HG03064 (cell line): ENCODE data around the gene TMEM30B.

Experiments
- ATAC-seq: cut with Tn5 transposase; IDR thresholded peaks from one replicate; pipeline ENCODE4 v1.9.1; 2021; ENCODE audit warnings: low read depth; ENCODE audit not compliant: unreplicated experiment

Gene TMEM30B

GRCh38 chr14:61269321-61270083, 11.6 kb downstream of the TMEM30B start:
- peak; percentile 93 for ATAC-seq

DNA sequence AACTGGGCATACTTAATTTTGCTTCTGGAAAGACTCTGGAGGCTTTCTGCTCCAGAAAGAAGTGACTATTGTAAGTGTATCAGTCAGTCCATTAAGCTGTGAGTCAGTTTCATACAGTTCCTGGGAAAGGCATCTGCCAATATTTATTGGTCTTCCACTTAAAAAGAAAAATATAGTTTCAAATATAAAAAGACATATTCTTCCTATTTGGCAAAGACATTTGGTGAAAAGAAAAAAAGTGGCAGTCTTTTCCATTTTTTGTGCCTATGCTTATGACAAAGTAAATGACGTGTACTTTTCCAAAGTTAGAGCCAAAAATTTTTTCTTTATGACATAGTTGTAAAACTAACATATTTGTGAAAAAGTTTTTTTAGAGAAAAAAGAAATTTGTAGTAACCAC, 12.3 kb downstream of the TMEM30B start:
- no peak for ATAC-seq

DNA sequence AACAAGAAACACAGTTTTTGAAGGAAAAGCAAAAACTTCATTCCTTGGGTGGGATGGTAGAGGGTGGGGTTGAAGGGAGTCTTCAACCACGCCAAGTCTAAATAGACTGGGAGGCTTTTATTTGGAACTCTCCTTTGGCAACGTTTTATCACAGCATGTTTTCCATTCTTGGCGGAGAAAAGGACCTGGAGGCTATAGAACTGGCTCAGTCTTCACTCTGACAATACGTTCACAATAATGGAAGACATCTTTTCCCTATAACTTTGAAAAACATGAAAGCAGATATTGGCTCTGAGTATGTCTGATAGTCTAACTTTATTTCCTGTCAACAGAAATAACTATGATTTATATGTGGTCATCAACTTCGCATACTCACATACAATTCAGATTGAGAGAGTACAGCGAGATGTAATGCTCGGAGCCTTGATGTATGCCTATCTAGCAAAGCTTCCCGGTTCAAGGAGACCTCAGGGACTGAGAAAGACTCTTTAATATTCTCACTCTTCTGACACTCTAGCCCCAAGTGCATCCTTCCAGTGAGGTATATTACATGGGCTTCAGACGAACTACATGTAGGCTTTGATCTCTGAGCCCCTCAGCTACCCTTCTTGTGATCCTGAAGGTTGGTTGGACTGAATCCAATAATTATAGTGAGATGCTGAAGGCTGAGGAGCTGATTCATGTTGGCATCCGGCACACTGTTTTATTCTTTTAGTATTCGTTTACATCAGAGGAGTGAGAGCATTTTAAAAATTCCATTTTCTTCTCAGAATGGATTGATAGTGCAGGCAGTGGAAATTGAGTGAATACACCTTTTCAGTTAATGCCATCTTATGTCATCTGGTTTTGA, 14.0 kb downstream of the TMEM30B start:
- no peak for ATAC-seq

GRCh38 chr14:61266436-61266835, 14.7 kb downstream of the TMEM30B start:
- ATAC-seq, result no peak

GRCh38 chr14:61264651-61265050, 16.5 kb downstream of the TMEM30B start:
- no peak for ATAC-seq

GRCh38 chr14:61264010-61264571, 17.0 kb downstream of the TMEM30B start:
- no peak for ATAC-seq

GRCh38 chr14:61262082-61262481, 19.1 kb downstream of the TMEM30B start:
- no peak for ATAC-seq

DNA sequence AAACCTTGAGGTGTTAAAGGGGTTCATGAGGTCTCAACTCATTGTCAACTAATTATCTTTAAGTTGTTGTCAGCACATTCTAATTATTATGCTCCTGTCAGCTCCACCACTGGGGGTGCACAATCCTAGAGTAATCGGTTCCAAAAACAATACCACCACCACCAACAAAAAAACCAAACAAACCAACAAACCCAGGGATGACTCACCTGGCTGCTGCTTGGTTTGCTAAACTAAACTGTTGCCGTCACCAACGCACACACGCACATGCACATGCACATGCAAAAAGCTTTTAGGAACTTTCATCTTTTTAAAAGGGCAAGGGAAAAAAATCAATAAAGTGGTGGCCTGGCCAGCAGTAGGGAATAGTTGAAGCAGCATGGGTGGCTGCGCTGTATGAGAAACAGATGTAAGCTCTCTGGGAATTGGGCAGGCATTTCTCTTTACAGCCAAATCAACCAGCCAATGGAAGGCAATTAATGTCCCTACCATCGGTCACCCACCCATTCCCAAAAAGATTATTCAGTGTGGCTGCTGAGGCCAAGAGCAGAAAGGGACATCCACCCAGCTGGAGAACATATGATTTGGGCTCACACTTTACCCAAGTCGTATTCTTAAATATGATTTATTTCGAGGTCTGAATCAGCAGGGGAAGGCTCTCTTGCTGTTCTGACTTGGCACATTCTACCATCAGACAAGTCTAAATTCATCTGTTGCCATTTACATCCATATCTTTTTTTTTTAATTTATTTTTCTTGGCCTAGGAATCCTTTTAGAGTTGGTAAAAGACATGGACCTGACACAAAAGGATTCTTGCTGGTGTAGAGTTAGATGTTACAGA, 20.0 kb downstream of the TMEM30B start:
- no peak for ATAC-seq

DNA sequence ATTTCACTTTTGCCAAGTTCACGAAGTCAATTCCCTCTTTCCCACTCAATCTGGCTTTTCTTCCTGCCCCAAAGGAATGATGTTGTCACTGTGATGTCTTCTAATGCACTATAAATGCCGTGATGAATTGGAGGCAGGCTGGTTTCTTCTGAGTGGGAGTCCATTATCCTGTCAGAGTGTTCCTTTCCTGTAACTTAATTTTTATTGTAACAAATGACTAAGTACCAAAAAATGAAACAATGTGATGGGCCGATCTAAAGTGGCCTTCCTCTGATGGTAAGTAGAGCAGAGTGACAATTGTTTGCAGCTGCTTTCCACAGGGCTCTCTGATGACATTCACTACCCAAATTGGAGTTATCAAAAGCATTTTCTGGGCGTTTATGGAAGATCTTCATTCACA, 22.2 kb downstream of the TMEM30B start:
- no peak for ATAC-seq

GRCh38 chr14:61257469-61258057, 23.6 kb downstream of the TMEM30B start:
- no peak for ATAC-seq

- no peak for ATAC-seq
Measured at GRCh38 chr14:61256826-61257468, 24.2 kb downstream of the TMEM30B start.

- no peak for ATAC-seq
Measured at GRCh38 chr14:61255968-61256367, 25.2 kb downstream of the TMEM30B start.

DNA sequence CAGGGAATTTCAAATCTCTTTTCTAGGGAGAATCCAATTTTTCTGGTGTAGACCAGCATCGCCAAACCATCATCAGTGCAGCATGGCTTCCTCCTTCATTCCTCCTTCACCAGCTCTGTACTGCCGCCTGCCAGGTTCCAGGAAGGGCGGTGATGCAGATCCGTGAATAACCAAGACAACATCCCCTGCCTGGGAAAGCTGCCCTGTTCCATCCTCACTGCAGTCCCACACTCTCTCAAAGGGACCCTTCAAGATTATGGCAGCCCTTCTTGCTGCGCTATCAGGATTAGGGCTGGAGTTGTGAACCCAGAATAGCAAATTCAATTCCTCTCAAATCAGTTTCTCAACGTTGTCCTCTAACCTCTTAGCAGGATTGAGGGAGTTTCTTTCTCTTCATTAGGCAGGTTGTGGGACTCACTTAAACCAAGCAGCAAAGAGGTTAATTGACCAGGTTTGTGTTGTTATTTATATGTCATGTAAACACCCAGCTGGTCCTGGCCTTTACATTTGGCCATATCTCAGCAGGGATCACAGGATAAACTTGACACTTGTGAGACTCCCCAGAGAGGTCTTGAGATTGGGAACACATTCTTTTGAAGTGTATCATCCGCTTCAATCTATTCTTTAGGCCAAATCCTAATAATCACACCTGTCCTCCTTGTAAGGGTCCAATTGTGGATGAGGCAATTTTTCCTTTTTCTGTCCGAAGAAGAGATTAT, 26.2 kb downstream of the TMEM30B start:
- ATAC-seq, result no peak

GRCh38 chr14:61253064-61253738, 27.9 kb downstream of the TMEM30B start:
- no peak for ATAC-seq

DNA sequence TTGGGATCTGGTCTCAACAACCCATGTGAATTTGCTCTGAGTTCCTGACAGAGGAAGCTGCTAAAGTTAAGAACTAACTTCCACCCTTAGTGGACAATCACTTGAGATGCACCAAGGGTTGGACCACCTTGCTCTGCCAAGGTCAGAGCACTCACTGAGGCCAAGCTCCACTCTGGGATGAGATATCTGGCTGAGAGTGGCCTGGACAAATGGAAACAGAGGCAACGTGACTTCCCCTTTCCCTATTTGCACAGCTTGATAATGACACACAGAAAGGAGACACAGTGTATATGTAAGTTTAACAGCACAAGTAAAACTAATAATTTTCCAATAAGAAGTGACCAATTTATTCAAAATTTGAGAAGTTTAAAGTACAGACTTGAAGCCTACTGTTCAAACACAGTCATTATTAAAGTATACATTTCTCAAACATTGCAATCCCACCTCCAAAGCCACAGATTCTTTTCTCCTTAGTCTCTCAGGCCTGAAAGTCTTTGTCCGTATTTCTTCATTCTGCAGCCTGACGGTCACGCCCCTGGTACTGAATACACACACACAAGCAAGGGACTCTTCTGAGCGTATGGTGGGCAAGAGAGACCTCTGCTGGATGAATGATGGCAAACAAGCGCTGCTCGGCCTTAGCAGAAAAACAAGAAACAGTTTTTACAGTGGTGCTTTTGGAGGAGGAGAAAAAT, 28.6 kb downstream of the TMEM30B start:
- peak; percentile 83 for ATAC-seq

DNA sequence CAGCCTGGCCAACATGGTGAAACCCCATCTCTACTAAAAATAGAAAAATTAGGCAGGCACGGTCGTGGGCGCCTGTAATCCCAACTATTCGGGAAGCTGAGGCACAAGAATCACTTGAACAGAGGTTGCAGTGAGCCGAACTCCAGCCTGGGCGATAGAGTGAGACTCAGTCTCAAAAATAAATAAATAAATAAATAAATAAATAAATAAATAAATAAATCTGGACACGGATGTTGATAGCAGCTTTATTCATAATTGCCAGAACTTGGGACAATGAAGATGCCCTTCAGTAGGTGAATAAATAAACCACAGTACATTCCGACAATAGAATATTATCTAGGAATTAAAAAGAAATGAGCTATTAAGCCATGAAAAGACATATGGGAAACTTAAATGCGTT, 31.1 kb downstream of the TMEM30B start:
- ATAC-seq, result no peak

- no peak for ATAC-seq
Measured at GRCh38 chr14:61247935-61248334, 33.2 kb downstream of the TMEM30B start.

DNA sequence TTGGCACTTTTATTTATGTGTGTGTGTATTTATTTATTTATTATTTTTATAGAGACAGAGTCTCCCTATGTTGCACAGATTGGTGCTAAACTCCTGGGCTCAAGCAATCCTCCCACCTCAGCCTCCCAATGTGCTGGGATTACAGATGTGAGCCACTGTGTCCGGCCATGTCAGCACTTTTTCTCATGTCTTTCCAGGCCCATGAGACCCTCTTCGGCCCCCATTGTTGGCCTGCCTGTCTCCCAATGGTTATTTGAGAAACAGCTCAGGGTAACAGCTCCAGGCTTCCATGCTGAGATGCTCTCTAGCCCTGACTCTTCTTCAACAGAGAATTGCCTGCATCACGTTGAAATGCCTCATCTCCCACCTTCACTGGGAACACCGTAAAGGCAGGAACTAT, 34.4 kb downstream of the TMEM30B start:
- ATAC-seq, result no peak
